GM19035 (cell line): Measurements from ENCODE around the gene KRT78.

Source experiments
- ATAC-seq: cut with Tn5 transposase; IDR thresholded peaks from one replicate; pipeline ENCODE4 v1.9.1; 2021; ENCODE audit not compliant: unreplicated experiment

Gene KRT78

GRCh38 chr12:52813203-52813819 lies 35.5 kb downstream of the KRT78 start:
- no peak for ATAC-seq

- no peak for ATAC-seq
Measured at GRCh38 chr12:52812749-52813148, 36.0 kb downstream of the KRT78 start.

GRCh38 chr12:52812073-52812400 lies 36.8 kb downstream of the KRT78 start:
- no peak for ATAC-seq

- ATAC-seq, result no peak
Measured at GRCh38 chr12:52811191-52812072, 37.4 kb downstream of the KRT78 start.

GRCh38 chr12:52810554-52810953 lies 38.2 kb downstream of the KRT78 start:
- ATAC-seq, result no peak

- no peak for ATAC-seq
Measured at GRCh38 chr12:52809166-52809565, 39.6 kb downstream of the KRT78 start.

- ATAC-seq, result no peak
Measured at GRCh38 chr12:52808573-52809160, 40.1 kb downstream of the KRT78 start.

- ATAC-seq, result no peak
Measured at GRCh38 chr12:52807544-52808470, 41.0 kb downstream of the KRT78 start.

- ATAC-seq, result no peak
Measured at GRCh38 chr12:52806821-52807543, 41.8 kb downstream of the KRT78 start.

GRCh38 chr12:52806169-52806811 lies 42.5 kb downstream of the KRT78 start:
- ATAC-seq, result no peak

GRCh38 chr12:52805739-52806138 lies 43.1 kb downstream of the KRT78 start:
- ATAC-seq, result no peak

- no peak for ATAC-seq
Measured at GRCh38 chr12:52805000-52805399, 43.8 kb downstream of the KRT78 start.

GRCh38 chr12:52802442-52802841 lies 46.4 kb downstream of the KRT78 start:
- ATAC-seq, result no peak

GRCh38 chr12:52801773-52802172 lies 47.0 kb downstream of the KRT78 start:
- no peak for ATAC-seq

- ATAC-seq, result no peak
Measured at GRCh38 chr12:52800259-52800917, 48.4 kb downstream of the KRT78 start.

- no peak for ATAC-seq
Measured at GRCh38 chr12:52799505-52800211, 49.1 kb downstream of the KRT78 start.

GRCh38 chr12:52798671-52799504 lies 49.9 kb downstream of the KRT78 start:
- ATAC-seq, result no peak
